Suprapubic skin (tissue), 4 donors: Measurements from ENCODE around the gene HBEGF. TPM values are rescaled to one million over a fixed set of nuclear protein-coding genes. Genes with fewer than 3 reads are reported as not detected.

Experiments
- DNase-seq, 2 donors: peaks; one replicate each; pipeline ENCODE4 v3.0.0-alpha.2; 2019; ENCODE audit warnings: low spot score in 2 of 2
- H3K27ac ChIP-seq: fragments of 200-600 bp; sonication (generic); one replicate; pipeline ENCODE4 v1.5.1; 2019
- H3K27me3 ChIP-seq: fragments of 200-600 bp; sonication (generic); one replicate; pipeline ENCODE4 v1.5.1; 2019
- H3K36me3 ChIP-seq: fragments of 200-600 bp; sonication (generic); one replicate; pipeline ENCODE4 v1.5.1; 2019
- H3K4me1 ChIP-seq: fragments of 200-600 bp; sonication (generic); one replicate; pipeline ENCODE4 v1.5.1; 2019
- H3K4me3 ChIP-seq: fragments of 200-600 bp; sonication (generic); one replicate; pipeline ENCODE4 v1.5.1; 2019; ENCODE audit warnings: mild to moderate bottlenecking
- H3K9me3 ChIP-seq: fragments of 200-600 bp; sonication (generic); one replicate; pipeline ENCODE4 v1.5.1; 2019
- EP300 ChIP-seq: sonication (generic); formaldehyde crosslinking; IDR thresholded peaks from one replicate; pipeline ENCODE4 v1.6.1; 2017; ENCODE audit warnings: antibody characterized with exemption
- POLR2A ChIP-seq, 2 donors: fragments of 450-650 bp; IDR thresholded peaks; one replicate each; pipeline ENCODE4 v1.6.1; 2017; ENCODE audit warnings: antibody characterized with exemption in 2 of 2, mild to moderate bottlenecking in 2 of 2, moderate library complexity in 2 of 2
- POLR2AphosphoS5 ChIP-seq, 3 donors: sonication (generic); formaldehyde crosslinking; IDR thresholded peaks; one replicate each; pipeline ENCODE4 v1.6.1; 2017; ENCODE audit warnings: antibody characterized with exemption in 3 of 3
- WGBS: methylation state at CpG from one replicate; pipeline ENCODE4 v1.1.5; 2018; 5-methylcytosine and 5-hydroxymethylcytosine counted together
- total RNA-seq, 4 donors: library from RNA; depleted of rRNA; stranded (reverse); fragments of >200 nt; gene quantifications; one replicate each; pipeline ENCODE4 v1.1.0, GENCODE V29; 2016
- TF ChIP-seq, protein P1 (sequence below), 2 donors: fragments of 200-600 bp in 1 of 2; fragments of 450-650 bp in 1 of 2; sonication (generic) in 1 of 2; IDR thresholded peaks; one replicate each; pipeline ENCODE4 v1.5.1; 2016 to 2019; ENCODE audit warnings: antibody characterized with exemption in 2 of 2, mild to moderate bottlenecking in 1 of 2, moderate library complexity in 1 of 2

The HBEGF gene
- total RNA-seq, 4 donors from 2014 or later: 19.6 to 189 (median 74.8) TPM

DNA sequence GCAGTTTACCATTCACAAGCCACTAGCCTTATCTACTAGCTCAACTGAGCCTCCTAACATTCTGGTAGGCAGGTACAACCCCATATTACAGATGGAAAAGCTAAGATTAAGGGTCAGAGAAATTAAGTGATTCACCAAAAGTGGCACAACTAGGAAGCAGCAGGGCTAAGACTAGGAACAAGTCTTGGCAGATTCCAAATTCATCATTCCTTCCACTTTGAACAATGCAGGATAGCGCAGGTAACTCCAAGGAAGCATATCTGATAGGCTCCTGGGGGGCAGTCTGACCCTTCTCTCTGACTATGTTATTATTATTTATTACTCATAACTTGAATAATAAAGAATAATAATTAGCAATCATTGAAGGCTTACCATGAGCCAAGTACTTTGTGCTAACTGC is 8.5 kb downstream of the HBEGF start:
- no peak for TF ChIP-seq EP300
- no peak for TF ChIP-seq POLR2A (IDR thresholded peaks at IDR 0.05)
- TF ChIP-seq POLR2AphosphoS5 (IDR thresholded peaks at IDR 0.05): no peak
- TF ChIP-seq, protein P1, sequence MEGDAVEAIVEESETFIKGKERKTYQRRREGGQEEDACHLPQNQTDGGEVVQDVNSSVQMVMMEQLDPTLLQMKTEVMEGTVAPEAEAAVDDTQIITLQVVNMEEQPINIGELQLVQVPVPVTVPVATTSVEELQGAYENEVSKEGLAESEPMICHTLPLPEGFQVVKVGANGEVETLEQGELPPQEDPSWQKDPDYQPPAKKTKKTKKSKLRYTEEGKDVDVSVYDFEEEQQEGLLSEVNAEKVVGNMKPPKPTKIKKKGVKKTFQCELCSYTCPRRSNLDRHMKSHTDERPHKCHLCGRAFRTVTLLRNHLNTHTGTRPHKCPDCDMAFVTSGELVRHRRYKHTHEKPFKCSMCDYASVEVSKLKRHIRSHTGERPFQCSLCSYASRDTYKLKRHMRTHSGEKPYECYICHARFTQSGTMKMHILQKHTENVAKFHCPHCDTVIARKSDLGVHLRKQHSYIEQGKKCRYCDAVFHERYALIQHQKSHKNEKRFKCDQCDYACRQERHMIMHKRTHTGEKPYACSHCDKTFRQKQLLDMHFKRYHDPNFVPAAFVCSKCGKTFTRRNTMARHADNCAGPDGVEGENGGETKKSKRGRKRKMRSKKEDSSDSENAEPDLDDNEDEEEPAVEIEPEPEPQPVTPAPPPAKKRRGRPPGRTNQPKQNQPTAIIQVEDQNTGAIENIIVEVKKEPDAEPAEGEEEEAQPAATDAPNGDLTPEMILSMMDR (IDR thresholded peaks at IDR 0.05): no peak
- no peak overlapping the region for H3K4me3 ChIP-seq
- no peaks in the 10 kb centered on the region for H3K9me3 ChIP-seq
- no peak overlapping the region for H3K27ac ChIP-seq
- no peaks in the 10 kb centered on the region for H3K27me3 ChIP-seq
- peaks cover 27% of the 10 kb centered on the region for H3K36me3 ChIP-seq
- 71% methylated on average over 1 of the region's 1 CpG for WGBS
- no peak for DNase-seq
- H3K4me1 ChIP-seq: peaks cover 36% of the 10 kb centered on the region

DNA sequence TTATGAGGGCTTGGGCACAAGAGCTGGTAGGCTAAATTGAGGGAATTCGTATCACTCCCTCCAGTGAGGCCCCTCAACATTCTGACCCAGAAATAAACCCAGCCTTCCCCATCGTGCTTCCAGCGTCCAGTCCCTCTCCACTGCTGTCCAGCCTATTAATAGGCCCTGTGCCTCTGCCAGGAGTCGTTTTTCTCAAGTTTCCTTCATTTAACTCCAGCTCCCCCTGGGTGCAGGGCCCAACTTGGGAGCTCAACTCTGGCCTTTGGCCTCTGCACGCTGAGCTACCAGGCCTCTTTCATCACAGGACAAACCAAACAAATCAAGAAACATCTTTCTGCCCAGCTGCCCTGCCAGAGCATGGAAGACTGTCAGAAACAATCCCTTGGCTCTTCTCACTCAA is 10.0 kb downstream of the HBEGF start:
- Histone ChIP-seq H3K27ac (no peak overlapping the region), H3K27me3 (no peaks in the 10 kb centered on the region), H3K4me1 (peaks cover 24% of the 10 kb centered on the region), H3K9me3 (no peaks in the 10 kb centered on the region), H3K4me3 (no peak overlapping the region), H3K36me3 (peaks cover 27% of the 10 kb centered on the region)
- 75% methylated on average over 5 of the region's 5 CpGs for WGBS
- TF ChIP-seq POLR2A (IDR thresholded peaks at IDR 0.05) (no peak), POLR2AphosphoS5 (IDR thresholded peaks at IDR 0.05) (no peak), EP300 (no peak)
- TF ChIP-seq, protein P1 (IDR thresholded peaks at IDR 0.05): no peak
- DNase-seq: no peak

DNA sequence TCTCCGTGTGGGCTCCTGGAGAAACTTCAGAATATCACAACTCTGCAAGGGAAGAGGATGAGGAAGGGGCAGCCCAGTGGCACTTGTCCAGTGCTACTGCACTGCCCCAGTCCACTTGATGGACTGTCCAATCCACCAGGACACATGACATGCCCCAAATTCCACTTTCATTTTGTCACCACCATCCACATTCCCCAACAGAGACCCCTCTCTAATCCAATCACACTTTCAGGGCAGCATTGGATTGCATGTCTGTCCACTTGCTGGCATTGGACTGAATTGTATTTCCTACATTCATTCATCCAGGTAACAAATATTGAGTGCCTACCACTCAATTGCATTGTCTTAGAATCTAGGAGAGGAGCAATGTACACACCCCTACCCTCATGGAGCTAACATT is 14.8 kb downstream of the HBEGF start:
- Histone ChIP-seq H3K36me3 (peaks cover 27% of the 10 kb centered on the region), H3K4me3 (no peak overlapping the region), H3K4me1 (peaks cover 2% of the 10 kb centered on the region), H3K27ac (no peak overlapping the region), H3K27me3 (no peaks in the 10 kb centered on the region), H3K9me3 (no peaks in the 10 kb centered on the region)
- 92% methylated on average over 1 of the region's 1 CpG for WGBS
- TF ChIP-seq POLR2A (IDR thresholded peaks at IDR 0.05) (no peak), EP300 (no peak), POLR2AphosphoS5 (IDR thresholded peaks at IDR 0.05) (no peak)
- TF ChIP-seq, protein P1 (IDR thresholded peaks at IDR 0.05): no peak
- DNase-seq: no peak

DNA sequence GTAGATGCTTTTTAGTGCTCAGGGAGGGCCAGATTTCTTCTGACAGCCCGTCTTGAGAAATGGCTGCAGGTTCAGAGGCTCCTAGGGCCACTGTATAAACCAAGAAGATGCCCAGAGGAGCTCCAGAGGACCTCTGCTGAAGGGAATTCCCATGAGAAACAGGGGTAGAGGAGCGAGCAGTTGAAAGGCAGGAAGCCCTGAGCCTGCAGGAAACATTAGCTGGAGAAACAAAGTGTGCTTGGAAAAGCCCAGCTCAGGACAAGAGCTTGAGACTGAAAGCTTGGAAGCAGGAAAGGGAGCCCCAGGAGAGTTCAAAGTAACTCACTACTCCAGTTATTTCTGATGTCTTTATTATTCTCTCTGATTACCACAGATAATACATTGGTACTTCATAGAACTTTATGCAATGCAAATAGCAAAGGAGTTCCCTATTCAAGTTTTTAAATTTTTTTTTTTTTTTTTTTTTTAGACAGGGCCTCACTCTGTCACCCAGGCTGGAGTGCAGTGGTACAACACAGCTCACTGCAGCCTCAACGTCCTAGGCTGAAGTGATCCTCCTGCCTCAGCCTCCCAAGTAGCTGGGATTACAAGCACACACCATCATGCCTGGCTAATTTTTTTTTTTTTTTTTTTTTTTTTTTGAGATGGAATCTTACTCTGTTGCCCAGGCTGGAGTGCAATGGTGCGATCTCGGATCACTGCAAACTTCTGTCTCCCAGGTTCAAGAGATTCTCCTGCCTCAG is 16.5 kb downstream of the HBEGF start:
- 75% methylated on average over 5 of the region's 5 CpGs for WGBS
- Histone ChIP-seq H3K27ac (no peak overlapping the region), H3K27me3 (no peaks in the 10 kb centered on the region), H3K9me3 (no peaks in the 10 kb centered on the region), H3K4me3 (no peak overlapping the region), H3K36me3 (peaks cover 20% of the 10 kb centered on the region), H3K4me1 (peaks cover 1% of the 10 kb centered on the region)
- DNase-seq: no peak
- no peak for TF ChIP-seq EP300
- TF ChIP-seq, protein P1 (IDR thresholded peaks at IDR 0.05): no peak
- no peak for TF ChIP-seq POLR2AphosphoS5 (IDR thresholded peaks at IDR 0.05)
- TF ChIP-seq POLR2A (IDR thresholded peaks at IDR 0.05): no peak

DNA sequence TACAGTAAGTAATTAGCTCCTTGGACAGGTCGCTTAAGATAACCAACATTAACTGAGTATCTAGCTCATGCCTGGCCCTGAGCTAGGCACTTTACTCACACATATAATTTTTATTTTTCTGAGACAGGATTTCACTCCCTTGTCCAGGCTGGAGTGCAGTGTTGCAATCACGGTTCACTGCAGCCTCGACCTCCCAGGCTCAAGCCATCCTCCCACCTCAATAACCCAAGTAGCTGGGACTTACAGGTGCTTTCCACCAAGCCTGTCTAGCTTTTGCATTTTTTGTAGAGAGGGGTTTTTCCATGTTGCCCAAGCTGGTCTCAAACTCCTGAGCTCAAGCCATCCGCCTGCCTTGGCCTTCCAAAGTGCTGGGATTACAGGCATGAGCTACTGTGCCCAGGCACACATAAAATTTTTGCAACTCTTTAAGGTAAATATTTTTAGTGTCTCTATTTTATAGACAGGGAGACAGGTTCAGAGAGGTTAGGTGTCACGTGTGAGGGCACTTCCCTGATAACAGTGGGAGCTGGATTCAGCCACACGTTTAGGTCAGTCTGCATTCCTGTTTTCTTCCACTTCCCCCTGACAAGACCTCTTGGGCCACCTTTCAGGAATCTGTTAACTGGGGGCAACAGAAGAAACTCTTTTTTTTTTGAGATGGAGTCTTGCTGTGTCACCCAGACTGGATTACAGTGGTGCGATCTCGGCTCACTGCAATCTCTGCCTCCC is 18.2 kb downstream of the HBEGF start:
- no peak for DNase-seq
- H3K4me1 ChIP-seq: peaks cover 16% of the 10 kb centered on the region
- no peaks in the 10 kb centered on the region for H3K27me3 ChIP-seq
- no peak overlapping the region for H3K27ac ChIP-seq
- no peak for TF ChIP-seq EP300
- TF ChIP-seq POLR2AphosphoS5 (IDR thresholded peaks at IDR 0.05): no peak
- no peak for TF ChIP-seq POLR2A (IDR thresholded peaks at IDR 0.05)
- TF ChIP-seq, protein P1 (IDR thresholded peaks at IDR 0.05): no peak
- H3K36me3 ChIP-seq: peaks cover 3% of the 10 kb centered on the region
- 87% methylated on average over 8 of the region's 8 CpGs for WGBS
- no peaks in the 10 kb centered on the region for H3K9me3 ChIP-seq
- no peak overlapping the region for H3K4me3 ChIP-seq
